ENCODE measurements around the gene C2CD4C.
"Not testable (repeated sequence)": the region's sequence is repeated elsewhere in the genome, so short reads cannot be mapped to it uniquely, and the experiment has no call there.

C2CD4C gene

GRCh38 chr19:424546-424945 lies 15.6 kb upstream of the C2CD4C start:
- no peaks in the 10 kb centered on the region for H3K27me3 ChIP-seq (ENCODE audit: control insufficient read depth, low read length)
- no peak overlapping the region for H3K4me3 ChIP-seq (ENCODE audit: low read length)
- H3K4me1 ChIP-seq (ENCODE audit: control insufficient read depth, low read length) = no peaks in the 10 kb centered on the region
- H3K9me3 ChIP-seq (ENCODE audit: control insufficient read depth, insufficient read depth, low read length) = peaks cover 15% of the 10 kb centered on the region; the same call in 1 of the 2 replicates
- TF ChIP-seq CTCF (IDR thresholded peaks at IDR 0.05; ENCODE audit: low read depth, low read length, poor library complexity, severe bottlenecking) = no peak
- no peak for TF ChIP-seq EZH2phosphoT487 (IDR thresholded peaks at IDR 0.05; ENCODE audit: borderline replicate concordance, low read length)
- H3K9me2 ChIP-seq (replicated peaks; ENCODE audit: control insufficient read depth, low read length) = no peaks in the 10 kb centered on the region
- no peaks in the 10 kb centered on the region for H3K79me2 ChIP-seq (ENCODE audit: control insufficient read depth, low read length)
- no peaks in the 10 kb centered on the region for H4K20me1 ChIP-seq (ENCODE audit: control insufficient read depth, insufficient read depth, low read depth, low read length)
- H3K27ac ChIP-seq (ENCODE audit: low read depth, low read length) = no peak overlapping the region
- H3K4me2 ChIP-seq (ENCODE audit: low read length) = no peak overlapping the region
- H3F3A ChIP-seq (ENCODE audit: control insufficient read depth, insufficient read depth) = no peaks in the 10 kb centered on the region
- no peaks in the 10 kb centered on the region for H3K36me3 ChIP-seq (ENCODE audit: control insufficient read depth, low read length)

GRCh38 chr19:423691-424466 lies 14.9 kb upstream of the C2CD4C start:
- H3K79me2 ChIP-seq (ENCODE audit: control insufficient read depth, low read length) = no peaks in the 10 kb centered on the region
- no peak overlapping the region for H3K4me3 ChIP-seq (ENCODE audit: low read length)
- H3K27ac ChIP-seq (ENCODE audit: low read depth, low read length) = no peak overlapping the region
- H3K4me1 ChIP-seq (ENCODE audit: control insufficient read depth, low read length) = no peaks in the 10 kb centered on the region
- H3K9me3 ChIP-seq (ENCODE audit: control insufficient read depth, insufficient read depth, low read length) = peaks cover 15% of the 10 kb centered on the region; the same call in 1 of the 2 replicates
- H3K36me3 ChIP-seq (ENCODE audit: control insufficient read depth, low read length) = no peaks in the 10 kb centered on the region
- H3K4me2 ChIP-seq (ENCODE audit: low read length) = no peak overlapping the region
- H4K20me1 ChIP-seq (ENCODE audit: control insufficient read depth, insufficient read depth, low read depth, low read length) = no peaks in the 10 kb centered on the region
- no peaks in the 10 kb centered on the region for H3K27me3 ChIP-seq (ENCODE audit: control insufficient read depth, low read length)
- H3F3A ChIP-seq (ENCODE audit: control insufficient read depth, insufficient read depth) = no peaks in the 10 kb centered on the region
- no peaks in the 10 kb centered on the region for H3K9me2 ChIP-seq (replicated peaks; ENCODE audit: control insufficient read depth, low read length)
- TF ChIP-seq CTCF (IDR thresholded peaks at IDR 0.05; ENCODE audit: low read depth, low read length, poor library complexity, severe bottlenecking) (no peak), EZH2phosphoT487 (IDR thresholded peaks at IDR 0.05; ENCODE audit: borderline replicate concordance, low read length) (no peak)

- not testable (repeated sequence) for H3K36me3 ChIP-seq (ENCODE audit: control insufficient read depth, low read length); H4K20me1 ChIP-seq (ENCODE audit: control insufficient read depth, insufficient read depth, low read depth, low read length); H3K79me2 ChIP-seq (ENCODE audit: control insufficient read depth, low read length); H3K4me1 ChIP-seq (ENCODE audit: control insufficient read depth, low read length); H3F3A ChIP-seq (ENCODE audit: control insufficient read depth, insufficient read depth); H3K27ac ChIP-seq (ENCODE audit: low read depth, low read length); H3K27me3 ChIP-seq (ENCODE audit: control insufficient read depth, low read length); H3K4me2 ChIP-seq (ENCODE audit: low read length); H3K4me3 ChIP-seq (ENCODE audit: low read length); H3K9me2 ChIP-seq (replicated peaks; ENCODE audit: control insufficient read depth, low read length)
- H3K9me3 ChIP-seq (ENCODE audit: control insufficient read depth, insufficient read depth, low read length) = peaks cover 21% of the 10 kb centered on the region; the same call in 1 of the 2 replicates
Observed at GRCh38 chr19:422917-423226, 13.9 kb upstream of the C2CD4C start.

DNA sequence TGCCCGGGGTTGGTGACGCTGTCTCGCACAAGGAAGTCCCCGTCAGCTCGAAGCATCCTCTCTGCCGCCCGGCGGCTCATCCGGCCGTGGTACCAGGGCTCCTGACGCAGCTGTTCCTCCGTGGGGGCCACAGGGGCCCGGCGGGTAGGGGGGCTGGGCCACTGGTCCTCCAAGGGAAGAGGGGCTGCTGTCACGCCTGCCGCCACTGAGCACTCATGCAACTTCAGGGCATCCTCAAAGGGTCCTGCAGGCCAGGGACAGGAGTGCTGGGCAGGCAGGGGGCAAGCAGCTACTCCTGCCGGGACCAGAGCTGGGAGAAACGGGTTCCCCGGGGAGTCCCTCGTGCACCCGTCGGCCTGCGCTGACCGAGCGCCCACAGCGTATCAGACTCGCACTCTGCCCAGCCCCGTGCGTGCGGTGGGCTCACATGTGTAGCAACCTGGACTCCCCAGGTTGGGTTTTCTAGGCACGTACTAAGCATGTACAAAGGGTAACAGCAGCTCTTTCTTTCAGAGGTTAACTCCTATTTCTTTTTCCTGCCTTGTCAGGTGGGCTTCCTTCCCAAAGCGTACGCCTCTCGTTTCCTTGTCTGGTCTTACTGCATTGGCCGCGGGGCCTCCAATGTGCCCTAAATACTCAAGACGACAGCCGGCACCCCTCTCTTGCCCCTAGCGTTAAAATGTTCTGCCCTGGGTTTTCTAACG lies 13.4 kb upstream of the C2CD4C start:
- TF ChIP-seq EZH2phosphoT487 (IDR thresholded peaks at IDR 0.05; ENCODE audit: borderline replicate concordance, low read length) (no peak), CTCF (IDR thresholded peaks at IDR 0.05; ENCODE audit: low read depth, low read length, poor library complexity, severe bottlenecking) (no peak)
- H4K20me1 ChIP-seq (ENCODE audit: control insufficient read depth, insufficient read depth, low read depth, low read length) = no peaks in the 10 kb centered on the region
- peaks cover 21% of the 10 kb centered on the region; the same call in 1 of the 2 replicates for H3K9me3 ChIP-seq (ENCODE audit: control insufficient read depth, insufficient read depth, low read length)
- no peaks in the 10 kb centered on the region for H3F3A ChIP-seq (ENCODE audit: control insufficient read depth, insufficient read depth)
- no peaks in the 10 kb centered on the region for H3K9me2 ChIP-seq (replicated peaks; ENCODE audit: control insufficient read depth, low read length)
- no peaks in the 10 kb centered on the region for H3K79me2 ChIP-seq (ENCODE audit: control insufficient read depth, low read length)
- H3K27me3 ChIP-seq (ENCODE audit: control insufficient read depth, low read length) = no peaks in the 10 kb centered on the region
- no peaks in the 10 kb centered on the region for H3K36me3 ChIP-seq (ENCODE audit: control insufficient read depth, low read length)
- H3K4me1 ChIP-seq (ENCODE audit: control insufficient read depth, low read length) = no peaks in the 10 kb centered on the region
- H3K27ac ChIP-seq (ENCODE audit: low read depth, low read length) = no peak overlapping the region
- no peak overlapping the region for H3K4me3 ChIP-seq (ENCODE audit: low read length)
- H3K4me2 ChIP-seq (ENCODE audit: low read length) = no peak overlapping the region
